Measurements from ENCODE around the gene BCAT1. TPM values are rescaled to one million over a fixed set of nuclear protein-coding genes. Genes with fewer than 3 reads are reported as not detected.

Gene BCAT1
- total and polyA plus RNA-seq, 2 experiments from 2014 or later: 60.6 to 72.1 TPM

DNA sequence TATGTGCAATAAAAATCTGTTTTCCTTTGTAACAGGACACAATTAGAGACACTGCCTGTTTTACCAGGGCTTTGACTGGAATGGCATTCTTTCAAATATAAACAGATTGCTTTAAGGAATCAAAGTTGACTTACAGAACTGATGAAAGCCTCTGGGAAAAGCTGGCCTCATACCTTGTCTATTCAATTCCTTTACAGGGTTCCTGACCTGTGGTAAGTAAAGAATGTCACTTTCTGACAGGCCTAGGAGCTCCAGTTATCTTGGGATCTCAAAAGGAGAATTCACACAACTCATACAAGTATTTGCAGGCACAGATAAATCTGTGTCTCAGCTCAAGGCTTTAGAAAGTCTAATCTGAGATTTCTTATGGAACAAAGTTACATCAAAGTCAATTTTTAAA is 88.4 kb downstream of the BCAT1 start:
- DNase-seq: no peak
- no peaks in the 10 kb centered on the region for H4K20me1 ChIP-seq (ENCODE audit: insufficient read depth)
- no peak for TF ChIP-seq EZH2 (IDR thresholded peaks at IDR 0.05; ENCODE audit: insufficient read depth, poor library complexity, severe bottlenecking)
- no peak for TF ChIP-seq EZH2phosphoT487 (IDR thresholded peaks at IDR 0.05; ENCODE audit: insufficient read depth, low read depth)
- in situ Hi-C loops (cut with MboI): no loop called here
- peaks cover 16% of the 10 kb centered on the region; the same call in 1 of the 2 replicates for H3F3A ChIP-seq (ENCODE audit: insufficient read depth)
- H3K79me2 ChIP-seq (ENCODE audit: insufficient read depth): no peaks in the 10 kb centered on the region
- no peak overlapping the region for H3K4me2 ChIP-seq (ENCODE audit: unreplicated experiment)
- peaks cover 23% of the 10 kb centered on the region for H3K4me1 ChIP-seq (ENCODE audit: insufficient read depth)
- no peak overlapping the region for H3K9ac ChIP-seq
- H2AFZ ChIP-seq: no peak overlapping the region
- H3K27me3 ChIP-seq (replicated peaks; ENCODE audit: insufficient read depth): no peaks in the 10 kb centered on the region
- no peaks in the 10 kb centered on the region for H3K9me3 ChIP-seq (ENCODE audit: low read depth)
- H3K36me3 ChIP-seq (ENCODE audit: low read depth): no peaks in the 10 kb centered on the region; the same call in 1 of the 2 replicates
- H3K9me2 ChIP-seq (ENCODE audit: insufficient read depth): no peaks in the 10 kb centered on the region
- H3K4me3 ChIP-seq: no peak overlapping the region
- no peak overlapping the region for H3K27ac ChIP-seq

DNA sequence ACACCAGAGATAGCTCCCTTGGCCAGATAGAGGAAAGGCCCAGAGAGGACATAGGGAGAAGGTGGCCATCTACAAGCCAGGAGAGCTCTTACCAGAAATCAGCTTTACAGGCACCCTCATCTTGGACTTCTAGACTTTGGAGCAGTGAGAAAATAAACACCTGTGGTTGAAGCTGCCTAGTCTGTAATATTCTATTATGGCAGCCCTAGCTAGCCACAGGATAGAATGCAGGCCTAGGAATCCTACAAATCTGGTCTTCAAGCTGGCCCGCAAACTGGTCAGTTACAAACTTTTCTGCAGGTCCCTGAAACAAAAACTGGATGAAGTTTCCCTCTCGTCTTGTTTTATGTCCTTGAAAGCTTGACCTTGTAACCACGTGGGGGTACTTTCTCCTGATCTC is 92.4 kb downstream of the BCAT1 start:
- no peak for DNase-seq
- Histone ChIP-seq H3K27ac (no peak overlapping the region), H3K4me1 (ENCODE audit: insufficient read depth) (peaks cover 24% of the 10 kb centered on the region), H3K9ac (no peak overlapping the region), H3K4me3 (no peak overlapping the region), H3K36me3 (ENCODE audit: low read depth) (no peaks in the 10 kb centered on the region; the same call in 1 of the 2 replicates), H4K20me1 (ENCODE audit: insufficient read depth) (no peaks in the 10 kb centered on the region), H3F3A (ENCODE audit: insufficient read depth) (peaks cover 18% of the 10 kb centered on the region), H3K79me2 (ENCODE audit: insufficient read depth) (peaks cover 8% of the 10 kb centered on the region), H3K9me3 (ENCODE audit: low read depth) (no peaks in the 10 kb centered on the region), H3K9me2 (ENCODE audit: insufficient read depth) (no peaks in the 10 kb centered on the region), H3K4me2 (ENCODE audit: unreplicated experiment) (no peak overlapping the region), H2AFZ (no peak overlapping the region), H3K27me3 (replicated peaks; ENCODE audit: insufficient read depth) (no peaks in the 10 kb centered on the region)
- in situ Hi-C loops (cut with MboI): no loop called here
- 62 to 83% methylated on average over 3 of the region's 3 CpGs for WGBS, 2 experiments (ENCODE audit: low coverage in 1 of 2, low lambda C conversion rate in 2 of 2, missing lambda C conversion rate in 2 of 2)
- TF ChIP-seq EZH2phosphoT487 (IDR thresholded peaks at IDR 0.05; ENCODE audit: insufficient read depth, low read depth) (no peak), EZH2 (IDR thresholded peaks at IDR 0.05; ENCODE audit: insufficient read depth, poor library complexity, severe bottlenecking) (no peak)

- TF ChIP-seq EZH2phosphoT487 (IDR thresholded peaks at IDR 0.05; ENCODE audit: insufficient read depth, low read depth) (no peak), EZH2 (IDR thresholded peaks at IDR 0.05; ENCODE audit: insufficient read depth, poor library complexity, severe bottlenecking) (no peak)
- Histone ChIP-seq H3K9me3 (ENCODE audit: low read depth) (no peaks in the 10 kb centered on the region), H3K27ac (peak overlapping the region; percentile 62), H4K20me1 (ENCODE audit: insufficient read depth) (no peaks in the 10 kb centered on the region), H3K4me2 (ENCODE audit: unreplicated experiment) (no peak overlapping the region), H3K79me2 (ENCODE audit: insufficient read depth) (peaks cover 18% of the 10 kb centered on the region), H2AFZ (no peak overlapping the region), H3K4me1 (ENCODE audit: insufficient read depth) (peaks cover 24% of the 10 kb centered on the region), H3K36me3 (ENCODE audit: low read depth) (no peaks in the 10 kb centered on the region), H3K27me3 (replicated peaks; ENCODE audit: insufficient read depth) (no peaks in the 10 kb centered on the region), H3K9me2 (ENCODE audit: insufficient read depth) (no peaks in the 10 kb centered on the region), H3K4me3 (no peak overlapping the region), H3F3A (ENCODE audit: insufficient read depth) (peaks cover 18% of the 10 kb centered on the region), H3K9ac (no peak overlapping the region)
- peak; percentile 18 for DNase-seq
- in situ Hi-C loops (cut with MboI): no loop called here
- WGBS, 2 experiments (ENCODE audit: low coverage in 1 of 2, low lambda C conversion rate in 2 of 2, missing lambda C conversion rate in 2 of 2): 79 to 83% methylated on average over 6 of the region's 6 CpGs
Observed at GRCh38 chr12:24854908-24855307, 94.0 kb downstream of the BCAT1 start.

DNA sequence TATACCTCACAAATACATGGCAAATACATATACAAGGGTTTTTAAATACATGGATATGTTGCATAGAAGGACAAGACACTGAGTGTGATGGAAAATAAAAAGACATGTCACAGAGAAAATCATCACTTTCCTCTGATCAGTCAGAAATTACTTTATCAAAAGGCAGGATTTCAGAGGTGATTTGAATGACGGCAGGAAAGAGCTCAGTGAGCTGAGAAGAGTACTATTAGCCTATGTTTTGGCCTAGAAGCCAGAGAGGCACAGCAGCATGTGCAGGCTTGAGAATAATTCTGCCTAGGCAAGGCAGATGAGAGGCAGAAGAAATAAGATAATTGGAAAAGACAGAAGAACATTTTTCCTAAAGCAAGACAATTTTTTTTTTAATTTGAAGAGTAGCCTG is 94.9 kb downstream of the BCAT1 start:
- no peaks in the 10 kb centered on the region for H4K20me1 ChIP-seq (ENCODE audit: insufficient read depth)
- DNase-seq: no peak
- H3K27ac ChIP-seq: 0 out of 2 replicates have a peak overlapping the region, but pooled peaks have one; percentile 5
- WGBS, 2 experiments (ENCODE audit: low coverage in 1 of 2, low lambda C conversion rate in 2 of 2, missing lambda C conversion rate in 2 of 2): 88 to 92% methylated on average over 1 of the region's 1 CpG
- no peak overlapping the region for H3K4me3 ChIP-seq
- H3K9me2 ChIP-seq (ENCODE audit: insufficient read depth): no peaks in the 10 kb centered on the region
- TF ChIP-seq EZH2phosphoT487 (IDR thresholded peaks at IDR 0.05; ENCODE audit: insufficient read depth, low read depth) (no peak), EZH2 (IDR thresholded peaks at IDR 0.05; ENCODE audit: insufficient read depth, poor library complexity, severe bottlenecking) (no peak)
- no peaks in the 10 kb centered on the region for H3K36me3 ChIP-seq (ENCODE audit: low read depth)
- peaks cover 18% of the 10 kb centered on the region for H3K79me2 ChIP-seq (ENCODE audit: insufficient read depth)
- H3K4me1 ChIP-seq (ENCODE audit: insufficient read depth): peaks cover 24% of the 10 kb centered on the region
- H3K9me3 ChIP-seq (ENCODE audit: low read depth): no peaks in the 10 kb centered on the region
- H3K4me2 ChIP-seq (ENCODE audit: unreplicated experiment): peak overlapping the region; percentile 29
- H3F3A ChIP-seq (ENCODE audit: insufficient read depth): peaks cover 18% of the 10 kb centered on the region
- no peak overlapping the region for H3K9ac ChIP-seq
- H2AFZ ChIP-seq: no peak overlapping the region
- in situ Hi-C loops (cut with MboI): no loop called here
- no peaks in the 10 kb centered on the region for H3K27me3 ChIP-seq (replicated peaks; ENCODE audit: insufficient read depth)

- Histone ChIP-seq H3K4me1 (ENCODE audit: insufficient read depth) (peaks cover 24% of the 10 kb centered on the region), H3K27me3 (replicated peaks; ENCODE audit: insufficient read depth) (no peaks in the 10 kb centered on the region), H3K9me3 (ENCODE audit: low read depth) (no peaks in the 10 kb centered on the region), H3K9ac (no peak overlapping the region), H3K9me2 (ENCODE audit: insufficient read depth) (no peaks in the 10 kb centered on the region), H3F3A (ENCODE audit: insufficient read depth) (peaks cover 18% of the 10 kb centered on the region), H4K20me1 (ENCODE audit: insufficient read depth) (no peaks in the 10 kb centered on the region), H3K4me2 (ENCODE audit: unreplicated experiment) (peak overlapping the region; percentile 29), H2AFZ (no peak overlapping the region), H3K4me3 (no peak overlapping the region), H3K27ac (0 out of 2 replicates have a peak overlapping the region, but pooled peaks have one; percentile 6), H3K36me3 (ENCODE audit: low read depth) (no peaks in the 10 kb centered on the region), H3K79me2 (ENCODE audit: insufficient read depth) (peaks cover 18% of the 10 kb centered on the region)
- 3 to 4% methylated on average over 2 of the region's 2 CpGs for WGBS, 2 experiments (ENCODE audit: low coverage in 1 of 2, low lambda C conversion rate in 2 of 2, missing lambda C conversion rate in 2 of 2)
- DNase-seq: peak; percentile 81
- in situ Hi-C loops (cut with MboI): no loop called here
- TF ChIP-seq EZH2 (IDR thresholded peaks at IDR 0.05; ENCODE audit: insufficient read depth, poor library complexity, severe bottlenecking) (no peak), EZH2phosphoT487 (IDR thresholded peaks at IDR 0.05; ENCODE audit: insufficient read depth, low read depth) (no peak)
Observed at GRCh38 chr12:24853588-24853987, 95.3 kb downstream of the BCAT1 start.

Measured in GM23248 (cell line).